ENCODE data around the gene CASP8.

Gene CASP8

GRCh38 chr2:201260302-201260800 lies at the start of gene CASP8:
CASP8 (plus strand) TSS chr2:201260536; CDS start chr2:201266487, 5,951 bp downstream.
- peak within 1 kb of the TSS; percentile 72 for H3K4me3 ChIP-seq (replicated peaks; ENCODE audit: low read depth, low read length)
- no peak for TF ChIP-seq CTCF (IDR thresholded peaks at IDR 0.05; ENCODE audit: low read length, missing control alignments)
- peak; percentile 71 for DNase-seq (ENCODE audit: low read depth)

- no peak overlapping the region for H3K4me3 ChIP-seq (replicated peaks; ENCODE audit: low read depth, low read length)
- DNase-seq (ENCODE audit: low read depth): no peak
These were observed 44.4 kb upstream of the CASP8 start for GRCh38 chr2:201215963-201216362.

DNA sequence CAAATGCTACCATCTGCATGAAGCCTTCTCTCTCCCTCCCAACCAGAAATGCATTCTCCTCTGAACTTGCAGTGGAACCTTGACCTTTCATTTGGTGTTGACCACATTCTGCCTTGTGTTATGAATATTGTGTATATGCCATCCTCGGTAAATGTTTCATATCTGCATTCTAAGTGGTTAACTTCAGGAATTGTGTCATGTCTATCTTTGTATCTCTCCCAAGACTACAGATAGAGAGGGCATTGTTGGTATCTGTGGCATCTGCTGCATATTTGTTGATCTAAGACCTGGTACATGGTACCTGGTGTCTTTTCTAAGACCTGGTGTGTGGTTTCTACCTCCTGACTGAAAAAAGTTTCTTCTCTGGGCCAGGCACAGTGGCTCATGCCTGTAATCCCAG lies 43.4 kb upstream of the CASP8 start:
- no peak for TF ChIP-seq CTCF (IDR thresholded peaks at IDR 0.05; ENCODE audit: low read length, missing control alignments)
- no peak for DNase-seq (ENCODE audit: low read depth)
- H3K4me3 ChIP-seq (replicated peaks; ENCODE audit: low read depth, low read length): no peak overlapping the region

More at GRCh38 chr2:201215963-201216362, 44.4 kb upstream of the CASP8 start:
- TF ChIP-seq CTCF (IDR thresholded peaks at IDR 0.05; ENCODE audit: low read length, missing control alignments): no peak

GRCh38 chr2:201218780-201219179 lies 41.6 kb upstream of the CASP8 start:
- no peak overlapping the region for H3K4me3 ChIP-seq (replicated peaks; ENCODE audit: low read depth, low read length)
- no peak for TF ChIP-seq CTCF (IDR thresholded peaks at IDR 0.05; ENCODE audit: low read length, missing control alignments)
- DNase-seq (ENCODE audit: low read depth): no peak

DNA sequence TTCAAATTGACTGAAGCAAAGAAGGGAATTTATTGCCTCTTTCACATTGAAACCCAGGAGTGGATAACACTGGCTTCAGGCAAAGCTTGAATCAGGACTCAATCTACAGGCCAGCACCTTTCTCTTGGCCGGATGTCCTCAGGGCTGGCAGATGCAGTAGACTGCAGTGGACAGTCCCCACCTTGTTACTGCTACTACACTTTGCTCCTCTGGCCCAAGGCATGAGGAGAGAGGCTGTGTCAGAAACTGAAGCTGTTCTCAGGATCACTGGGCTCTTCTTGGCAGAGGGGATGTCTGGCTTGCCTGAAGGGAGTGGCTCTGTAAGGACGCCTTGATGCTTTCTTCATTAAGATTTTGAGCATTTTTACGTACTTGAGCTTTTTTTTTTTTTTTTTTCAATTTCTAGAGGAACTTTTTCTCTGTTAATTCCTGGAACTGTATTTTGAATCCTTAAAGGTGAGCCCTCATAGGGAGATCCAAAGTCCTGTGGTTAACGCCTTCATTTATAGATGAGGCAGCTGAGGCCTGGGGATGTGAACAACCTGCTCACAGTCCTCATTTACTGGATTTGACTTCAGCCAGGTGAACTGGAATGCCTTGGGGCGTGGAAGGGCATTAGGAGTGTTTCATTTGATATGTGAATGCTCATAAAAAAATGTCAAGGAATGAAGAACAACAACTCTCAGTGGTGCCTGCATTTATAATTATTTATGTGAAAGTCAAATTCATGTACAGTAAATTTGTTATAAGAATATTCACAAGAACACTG lies 40.8 kb upstream of the CASP8 start:
- H3K4me3 ChIP-seq (replicated peaks; ENCODE audit: low read depth, low read length): no peak overlapping the region
- no peak for TF ChIP-seq CTCF (IDR thresholded peaks at IDR 0.05; ENCODE audit: low read length, missing control alignments)
- no peak for DNase-seq (ENCODE audit: low read depth)

GRCh38 chr2:201220102-201220570 lies 40.2 kb upstream of the CASP8 start:
- no peak overlapping the region for H3K4me3 ChIP-seq (replicated peaks; ENCODE audit: low read depth, low read length)
- peak; percentile 70 for DNase-seq (ENCODE audit: low read depth)
- no peak for TF ChIP-seq CTCF (IDR thresholded peaks at IDR 0.05; ENCODE audit: low read length, missing control alignments)
